ENCODE results near the gene MPC1L. TPM values are rescaled to one million over a fixed set of nuclear protein-coding genes. Genes with fewer than 3 reads are reported as not detected.

MPC1L gene
- total and polyA plus RNA-seq, 2 of the 8 experiments (the other 6 are each of a cell fraction or from before 2014, with no cell fraction given) = not detected

- Histone ChIP-seq H3K79me2 (ENCODE audit: control insufficient read depth in 1 of 2, insufficient read depth in 2 of 2, low read length in 2 of 2) (no peaks in the 10 kb centered on the region), H2BK15ac (ENCODE audit: low read length) (no peak overlapping the region), H2BK20ac (ENCODE audit: low read length) (no peak overlapping the region), H3K23ac (ENCODE audit: insufficient read length) (no peak overlapping the region), H3K14ac (ENCODE audit: insufficient read length) (no peak overlapping the region), H3K23me2 (ENCODE audit: low read depth, low read length) (no peaks in the 10 kb centered on the region), H2BK5ac (ENCODE audit: low read depth, low read length) (no peak overlapping the region), H3K27ac (ENCODE audit: low read depth, low read length) (no peak overlapping the region), H2AFZ (ENCODE audit: low read length) (no peak overlapping the region), H3K9me3 (ENCODE audit: insufficient read depth in 2 of 2, low read depth in 1 of 2, low read length in 1 of 2) (no peaks in the 10 kb centered on the region), H3K56ac (replicated peaks; ENCODE audit: insufficient read length, low read depth, low read length) (no peak overlapping the region), H3K36me3 (ENCODE audit: control insufficient read depth in 2 of 4, insufficient read depth in 4 of 4, low read length in 3 of 4) (peaks cover 15 to 91% (median 49%) of the 10 kb centered on the region in 4 experiments; a peak in 7 of 8 replicates), H3K4me3 (ENCODE audit: extremely low read depth in 1 of 4, insufficient read depth in 2 of 4, low read depth in 3 of 4, low read length in 4 of 4) (no peak overlapping the region), H3K4me1 (replicated peaks in 1 of 4; ENCODE audit: control insufficient read depth in 3 of 4, insufficient read depth in 4 of 4, low read length in 3 of 4) (no peaks in the 10 kb centered on the region), H2AK5ac (ENCODE audit: low read depth, low read length) (no peak overlapping the region), H3K27me3 (replicated peaks in 1 of 4; ENCODE audit: control insufficient read depth in 3 of 4, extremely low read depth in 1 of 4, insufficient read depth in 3 of 4, low read length in 3 of 4) (no peaks in the 10 kb centered on the region), H3K4ac (replicated peaks; ENCODE audit: insufficient read length, low read depth, low read length) (no peak overlapping the region), H4K91ac (replicated peaks; ENCODE audit: insufficient read length, low read length) (no peak overlapping the region), H3K4me2 (ENCODE audit: insufficient read depth in 1 of 2, low read depth in 2 of 2, low read length in 2 of 2) (no peak overlapping the region), H2BK12ac (ENCODE audit: low read depth, low read length) (no peak overlapping the region), H4K20me1 (replicated peaks in 1 of 2; ENCODE audit: control insufficient read depth in 1 of 2, insufficient read depth in 2 of 2, low read length in 2 of 2) (no peaks in the 10 kb centered on the region), H4K8ac (ENCODE audit: extremely low read depth, insufficient read depth, low read length) (no peak overlapping the region), H3K9ac (replicated peaks in 1 of 4; ENCODE audit: extremely low read depth in 1 of 4, low read depth in 3 of 4, low read length in 3 of 4) (no peak overlapping the region), H3K18ac (ENCODE audit: extremely low read depth, low read length) (no peak overlapping the region), H3K79me1 (ENCODE audit: low read depth, low read length) (no peaks in the 10 kb centered on the region), H4K5ac (ENCODE audit: insufficient read length, low read depth, low read length) (no peak overlapping the region), H2BK120ac (replicated peaks; ENCODE audit: low read depth, low read length) (no peak overlapping the region)
- DNase-seq (ENCODE audit: low read depth in 1 of 2, low spot score in 2 of 2) = no peak
- POLR2A ChIA-PET (ENCODE audit: partially characterized antibody) = no interaction called here
- 79% methylated on average over 6 of the region's 6 CpGs; no CpG with 5 or more reads in 1 of the 2 experiments for WGBS, 2 experiments (ENCODE audit: extremely low coverage in 1 of 2, insufficient coverage in 1 of 2, insufficient read length in 1 of 2, insufficient replicate concordance in 2 of 2, low coverage in 1 of 2, low lambda C conversion rate in 2 of 2, missing lambda C conversion rate in 1 of 2)
- peak; percentile 42 for FAIRE-seq
- CTCF ChIA-PET (ENCODE audit: partially characterized antibody) = interaction anchor here (1.0 kb wide), 1 partner anchor 12 kb away, joined by 3 read pairs; no protein-coding TSS in a partner anchor
- TF ChIP-seq CTCF (IDR thresholded peaks at IDR 0.05; ENCODE audit: control extremely low read depth in 1 of 3, insufficient read depth in 1 of 3, low read depth in 1 of 3, low read length in 3 of 3) (peak in 2 of 3 experiments; percentile 40 to 46; a peak in 2 of 4 replicates), GTF2F1 (IDR thresholded peaks at IDR 0.05; ENCODE audit: borderline replicate concordance, low read depth, low read length) (no peak), SRF (IDR thresholded peaks at IDR 0.05; ENCODE audit: low read depth, low read length) (no peak), CHD1 (IDR thresholded peaks at IDR 0.05; ENCODE audit: low read depth, low read length) (no peak), CBX5 (IDR thresholded peaks at IDR 0.05; ENCODE audit: low read depth, low read length) (no peak), NANOG (IDR thresholded peaks at IDR 0.05; ENCODE audit: insufficient read depth, low read depth, low read length, poor library complexity, severe bottlenecking) (no peak), SUZ12 (IDR thresholded peaks at IDR 0.05; ENCODE audit: low read length) (no peak), POLR2AphosphoS5 (IDR thresholded peaks at IDR 0.05; ENCODE audit: low read depth, low read length) (peak; percentile 18; the same call in 1 of the 2 replicates)
These were observed 40.8 kb downstream of the MPC1L start for GRCh38 chrX:40663880-40664630.
